Astrocyte of the cerebellum (primary cell): Measurements from ENCODE around the gene ZNF747.

Experiments
- DNase-seq: peaks from one replicate; pipeline ENCODE4 v3.0.0-alpha.2; 2011; ENCODE audit warnings: low read depth
- H3K4me3 ChIP-seq: 2 replicates; pipeline ENCODE4 v1.5.1; 2011; ENCODE audit warnings: mild to moderate bottlenecking, low read depth, low read length, moderate library complexity
- CTCF ChIP-seq: IDR thresholded peaks from 2 replicates; pipeline ENCODE4 v1.5.1; 2012; ENCODE audit warnings: low read length, low read depth, moderate library complexity, mild to moderate bottlenecking; ENCODE audit errors: missing control alignments
- in situ Hi-C: cut with HindIII; loops from 2 replicates; pipeline ENCODE4 v1.10.0; 2017; ENCODE audit warnings: low sequenced_read_pairs

The ZNF747 gene

GRCh38 chr16:30515275-30515674 lies 19.4 kb downstream of the ZNF747 start:
- no peak overlapping the region for H3K4me3 ChIP-seq
- TF ChIP-seq CTCF, result no peak
- DNase-seq, result no peak
- in situ Hi-C loops, result no loop called here

GRCh38 chr16:30511509-30511908 lies 23.1 kb downstream of the ZNF747 start:
- DNase-seq, result no peak
- no peak for TF ChIP-seq CTCF
- in situ Hi-C loops, result no loop called here
- no peak overlapping the region for H3K4me3 ChIP-seq

- TF ChIP-seq CTCF, result no peak
- DNase-seq, result no peak
- in situ Hi-C loops, result no loop called here
- no peak overlapping the region for H3K4me3 ChIP-seq
Measured at GRCh38 chr16:30510376-30510938, 24.2 kb downstream of the ZNF747 start.

GRCh38 chr16:30509081-30509765 lies 25.4 kb downstream of the ZNF747 start:
- TF ChIP-seq CTCF, result no peak
- H3K4me3 ChIP-seq, result no peak overlapping the region
- no peak for DNase-seq
- in situ Hi-C loops, result no loop called here

- in situ Hi-C loops, result no loop called here
- no peak for DNase-seq
- no peak overlapping the region for H3K4me3 ChIP-seq
- no peak for TF ChIP-seq CTCF
Measured at GRCh38 chr16:30503403-30504296, 31.0 kb downstream of the ZNF747 start.

- TF ChIP-seq CTCF, result no peak
- H3K4me3 ChIP-seq, result no peak overlapping the region
- in situ Hi-C loops, result no loop called here
- DNase-seq, result no peak
Measured at GRCh38 chr16:30499284-30499683, 35.4 kb downstream of the ZNF747 start.
